HG02571 (cell line): Measurements from ENCODE around the gene SLC47A1.
"Not testable (repeated sequence)": the region's sequence is repeated elsewhere in the genome, so short reads cannot be mapped to it uniquely, and the experiment has no call there.

ENCODE experiments used
- ATAC-seq: cut with Tn5 transposase; IDR thresholded peaks from one replicate; pipeline ENCODE4 v1.9.1; 2021; ENCODE audit warnings: mild to moderate bottlenecking, moderate library complexity; ENCODE audit not compliant: unreplicated experiment

Gene SLC47A1

DNA sequence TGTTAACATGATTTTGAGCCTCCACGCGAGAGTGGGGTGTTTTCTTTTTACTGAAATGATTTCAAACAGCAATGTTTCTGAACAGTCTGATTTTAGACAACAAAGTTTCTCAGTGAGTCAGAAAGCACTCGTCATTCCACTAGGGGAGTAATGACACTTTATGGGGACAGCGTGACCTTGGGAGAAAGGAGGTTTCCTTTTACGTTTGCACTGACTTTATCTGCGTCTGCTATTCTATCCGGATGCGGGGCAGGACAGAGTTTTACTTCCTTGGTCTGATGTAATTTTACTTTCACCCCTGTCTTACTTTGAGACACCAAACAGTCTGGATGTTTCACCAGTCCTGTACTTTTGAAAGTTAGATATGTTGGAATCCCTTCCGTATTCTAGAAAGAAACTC, 20.7 kb downstream of the SLC47A1 start:
- no peak for ATAC-seq

DNA sequence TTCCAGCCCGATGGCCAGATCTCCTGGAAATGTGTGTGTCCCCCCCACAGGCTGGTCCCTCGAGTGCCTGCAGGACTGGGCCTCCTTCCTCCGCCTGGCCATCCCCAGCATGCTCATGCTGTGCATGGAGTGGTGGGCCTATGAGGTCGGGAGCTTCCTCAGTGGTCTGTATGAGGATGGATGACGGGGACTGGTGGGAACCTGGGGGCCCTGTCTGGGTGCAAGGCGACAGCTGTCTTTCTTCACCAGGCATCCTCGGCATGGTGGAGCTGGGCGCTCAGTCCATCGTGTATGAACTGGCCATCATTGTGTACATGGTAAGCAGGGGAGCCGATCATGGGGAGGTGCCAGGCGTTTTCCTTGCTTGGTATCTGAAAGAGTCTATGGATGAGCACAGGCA, 22.1 kb downstream of the SLC47A1 start:
- ATAC-seq = no peak

DNA sequence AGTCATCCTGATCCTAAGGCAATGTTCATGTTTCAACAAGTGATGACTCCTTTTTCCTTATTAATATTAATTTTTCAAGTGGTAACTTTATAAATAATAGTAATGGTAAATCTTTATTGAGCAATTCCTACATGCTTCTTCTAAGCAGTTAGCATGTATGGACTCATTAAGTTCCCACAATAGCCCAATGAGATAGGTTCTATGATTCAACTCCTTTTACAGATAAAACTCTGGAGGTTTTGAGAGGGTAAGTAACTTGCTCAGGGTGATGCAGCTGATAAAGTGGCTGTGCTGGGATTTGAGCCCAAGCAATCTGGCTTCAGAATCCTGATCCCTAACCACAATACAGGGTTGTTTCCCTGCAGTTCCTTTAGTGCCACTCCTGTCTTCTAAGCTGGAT, 25.3 kb downstream of the SLC47A1 start:
- no peak for ATAC-seq

DNA sequence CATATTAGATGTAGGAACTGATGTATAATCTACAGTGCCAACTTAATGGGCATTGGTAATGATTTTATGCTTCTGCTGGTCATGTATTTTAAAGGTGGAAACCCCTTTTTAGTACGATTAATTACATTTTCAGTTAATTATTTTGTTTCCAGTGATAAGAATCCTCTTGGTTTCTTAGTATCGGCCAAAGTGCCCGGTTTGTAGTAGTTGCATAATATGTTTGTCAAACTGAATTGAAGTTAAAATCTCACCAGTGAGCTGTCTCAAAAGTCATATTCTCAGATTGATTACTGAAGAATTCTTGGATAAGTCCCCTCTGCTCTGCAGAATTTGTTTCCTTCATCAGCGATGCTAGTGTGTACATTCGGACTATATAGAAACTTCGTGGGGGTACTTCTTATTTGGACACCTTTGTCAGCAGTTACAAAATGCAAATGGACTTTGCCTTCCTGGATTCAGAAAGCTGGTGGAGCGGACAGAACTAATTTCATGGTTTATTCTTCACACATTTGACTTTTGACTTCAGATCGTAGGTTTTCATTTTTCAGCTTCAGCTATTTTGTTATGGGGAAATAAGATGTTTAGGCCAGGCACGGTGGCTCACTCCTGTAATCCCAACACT, 28.2 kb downstream of the SLC47A1 start:
- ATAC-seq = no peak

DNA sequence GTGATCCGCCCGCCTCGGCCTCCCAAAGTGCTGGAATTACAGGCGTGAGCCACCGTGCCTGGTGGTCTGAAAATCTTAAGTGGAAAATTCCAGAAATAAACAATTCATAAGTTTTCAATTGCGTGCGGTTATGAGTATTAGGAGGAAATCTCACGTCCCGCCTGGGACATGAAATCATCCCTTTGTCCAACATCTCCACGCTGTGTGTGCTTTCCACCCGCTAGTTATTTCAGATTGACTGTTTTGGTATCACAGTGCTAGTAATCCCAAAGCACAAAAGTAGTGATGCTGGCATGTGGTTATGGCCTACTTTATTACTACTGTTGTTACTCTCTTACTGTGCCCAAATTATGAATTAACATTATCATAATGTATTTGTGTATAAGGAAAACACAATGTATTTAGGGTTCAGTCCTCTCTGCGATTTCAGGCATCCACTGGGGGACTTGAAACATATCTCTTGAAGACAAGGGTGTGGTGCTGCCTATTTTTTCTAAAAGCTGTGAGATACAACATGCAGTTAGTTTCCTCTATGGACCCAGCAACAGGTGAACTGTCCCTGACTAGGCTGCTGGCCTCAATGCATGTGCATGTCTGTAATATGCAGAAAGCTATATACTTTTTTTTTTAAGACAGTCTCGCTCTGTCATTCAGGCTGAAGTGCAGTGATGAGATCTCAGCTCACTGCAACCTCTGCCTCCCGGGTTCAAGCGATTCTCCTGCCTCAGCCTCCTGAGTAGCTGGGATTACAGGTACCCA, 32.3 kb downstream of the SLC47A1 start:
- no peak for ATAC-seq

DNA sequence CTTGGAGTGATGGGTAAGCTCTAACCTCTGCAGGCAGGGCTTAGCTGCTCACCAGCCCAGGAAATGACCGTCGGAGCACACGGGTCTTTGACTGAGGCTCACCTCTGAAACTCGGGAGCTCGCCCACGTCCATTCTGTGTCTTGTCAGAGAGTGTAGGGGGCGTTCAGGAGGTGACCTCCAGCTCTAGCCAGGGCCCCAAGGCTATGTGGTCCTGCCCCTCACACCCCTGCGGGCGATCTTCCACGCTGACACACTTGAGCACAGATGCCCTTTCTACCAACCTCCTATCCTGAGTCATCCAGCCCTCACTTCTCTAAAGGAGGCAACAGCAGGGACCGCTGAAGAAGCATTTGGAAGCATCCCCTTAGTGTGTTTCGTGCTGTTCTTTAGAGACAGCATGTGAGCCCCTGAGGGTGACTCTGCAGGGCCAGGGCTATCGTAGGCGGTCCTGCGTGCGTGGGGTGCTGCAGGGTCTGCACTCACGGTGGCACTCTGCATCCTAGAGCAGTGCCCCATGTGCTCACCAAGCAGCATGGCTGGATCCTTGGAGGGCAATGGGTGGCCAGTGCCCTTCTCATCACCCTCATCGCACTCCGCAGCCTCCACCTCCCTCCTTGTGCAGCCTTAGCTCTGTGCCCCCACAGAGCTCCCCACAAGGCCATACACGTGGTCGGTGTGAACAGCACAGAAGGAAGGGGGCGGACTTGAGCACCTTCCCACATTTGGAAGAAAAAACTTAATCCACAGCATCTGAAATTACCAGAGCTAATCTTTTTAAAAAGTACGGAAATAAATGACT, 33.8 kb downstream of the SLC47A1 start:
- ATAC-seq = no peak

DNA sequence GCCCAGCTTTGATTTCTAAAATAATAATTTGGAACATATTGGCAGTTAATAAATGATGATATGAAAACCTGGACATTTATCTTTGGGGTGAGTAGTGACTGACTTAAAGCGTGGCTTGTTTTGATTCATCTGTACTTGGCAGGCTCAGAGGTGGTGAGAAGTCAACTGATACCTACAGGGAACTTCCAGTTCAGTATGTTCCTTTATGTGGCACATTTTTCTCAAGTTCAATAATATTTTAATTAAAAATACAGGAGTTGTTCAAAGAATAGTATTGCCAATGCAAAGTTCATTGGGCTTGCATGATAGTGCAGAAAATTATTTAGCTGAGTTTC, 34.3 kb downstream of the SLC47A1 start:
- no peak for ATAC-seq

DNA sequence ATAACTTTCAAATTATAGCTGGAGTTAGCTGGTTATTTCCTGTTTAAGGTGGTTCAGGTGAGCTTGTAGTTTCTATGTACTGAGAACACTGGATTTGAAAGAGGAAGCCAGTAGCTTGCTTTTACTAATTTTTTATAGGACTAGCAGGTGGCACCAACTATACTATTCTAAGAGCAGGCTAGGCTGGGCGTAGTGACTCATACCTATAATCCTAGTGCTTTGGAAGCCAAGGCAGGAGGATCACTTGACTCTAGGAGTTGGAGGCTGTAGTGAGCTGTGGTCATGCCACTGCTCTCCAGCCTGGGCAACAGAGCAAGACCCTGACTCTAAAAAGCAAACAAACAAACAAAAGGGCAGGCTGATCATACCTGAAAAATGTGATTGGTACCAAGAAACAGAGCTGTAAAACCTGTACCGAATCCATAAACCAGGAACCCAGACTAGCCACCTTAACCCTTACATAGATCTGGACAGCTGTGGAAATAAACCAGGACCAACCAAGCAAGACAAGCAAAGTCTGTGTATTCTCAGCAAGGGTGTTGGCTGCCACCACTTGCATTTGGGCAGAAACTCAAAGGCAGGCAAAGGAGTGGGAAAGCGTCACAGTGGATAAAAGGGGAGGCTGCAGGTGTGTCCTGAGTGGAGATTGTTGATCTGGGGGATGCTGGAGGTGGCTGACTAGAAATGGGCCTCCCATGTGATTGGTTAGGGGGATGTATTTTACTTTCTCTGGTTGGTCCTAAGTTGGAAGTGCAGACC, 36.3 kb downstream of the SLC47A1 start:
- ATAC-seq = no peak

DNA sequence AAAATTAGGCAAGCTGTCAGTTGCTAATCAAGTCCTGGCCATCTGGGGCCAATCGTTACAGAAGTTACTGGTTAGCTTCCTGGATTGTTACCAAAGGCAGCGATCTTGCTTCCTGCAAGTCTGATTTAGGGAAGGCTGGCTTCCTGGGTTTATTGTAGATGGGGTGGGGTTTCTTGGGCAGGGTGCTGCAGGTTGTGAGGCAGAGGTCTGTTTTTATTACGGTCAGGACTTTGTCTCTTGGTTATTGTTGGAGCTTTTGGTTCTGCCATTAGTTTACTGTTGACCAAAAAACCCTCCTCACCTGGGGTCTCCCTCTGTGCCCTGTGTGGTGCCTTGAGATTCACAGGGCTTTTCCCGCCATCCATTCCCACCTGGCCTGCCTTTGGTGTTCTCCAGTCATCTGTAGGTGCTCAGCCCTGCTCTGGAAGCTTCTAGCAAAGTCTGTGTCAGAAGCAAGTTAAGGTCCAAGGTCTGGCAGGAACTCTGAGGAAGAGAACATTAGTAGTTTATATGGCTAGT, 36.9 kb downstream of the SLC47A1 start:
- no peak for ATAC-seq

DNA sequence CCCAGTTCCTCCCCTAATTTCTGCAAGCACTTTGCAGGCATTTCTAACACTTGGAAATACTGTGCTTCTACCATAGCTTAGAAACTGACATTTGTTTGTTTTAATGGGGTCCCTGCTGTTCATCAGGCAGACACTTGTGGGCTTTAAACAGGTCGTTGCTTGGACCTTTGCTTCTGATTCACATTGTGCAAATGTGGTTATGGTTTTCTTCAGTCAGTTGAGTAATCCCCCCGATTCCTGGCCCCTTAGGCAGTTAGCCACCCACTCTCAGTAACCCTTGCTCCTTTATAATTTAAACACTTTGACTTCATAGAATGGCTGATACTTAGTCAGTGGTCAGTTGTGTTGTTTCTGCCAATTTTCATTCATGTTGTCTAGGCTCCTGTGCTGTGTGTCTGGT, 39.4 kb downstream of the SLC47A1 start:
- no peak for ATAC-seq

DNA sequence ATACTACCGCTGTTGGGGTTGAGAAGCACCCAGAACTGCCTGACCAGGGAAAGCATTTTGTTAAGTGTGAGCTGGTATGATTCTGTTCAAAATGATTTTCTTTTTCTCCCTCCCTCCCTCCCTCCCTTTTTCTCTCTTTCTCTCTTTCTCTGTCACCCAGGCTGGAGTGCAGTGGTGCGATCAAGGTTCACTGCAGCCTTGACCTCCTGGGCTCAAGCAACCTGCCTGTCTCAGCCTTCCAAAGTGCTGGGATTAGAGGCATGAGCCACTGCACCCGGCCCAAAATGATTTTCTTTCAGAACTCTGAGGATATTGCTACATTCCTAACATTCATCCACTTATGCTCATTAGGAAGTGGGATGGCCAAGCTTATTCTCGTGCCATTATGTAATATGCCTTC, 41.3 kb downstream of the SLC47A1 start:
- ATAC-seq = no peak

DNA sequence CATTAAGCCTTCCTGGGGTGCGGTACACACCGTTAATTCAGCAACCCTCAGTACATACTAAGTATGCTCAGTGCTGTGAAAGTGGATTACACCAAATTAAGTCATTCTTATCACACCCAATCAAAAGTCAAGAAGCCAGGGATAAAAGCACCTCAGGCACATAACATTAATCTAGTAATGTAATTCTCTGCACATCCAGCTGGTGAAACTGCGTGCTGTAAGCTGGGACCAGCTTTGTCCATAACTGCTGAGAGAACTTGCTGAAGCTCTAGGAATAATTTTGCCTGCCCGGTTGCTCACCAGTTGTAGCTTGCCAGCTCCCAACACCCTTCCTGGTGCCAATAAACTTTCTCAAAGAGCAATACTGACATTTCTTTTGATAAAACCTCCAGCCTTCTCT, 44.9 kb downstream of the SLC47A1 start:
- ATAC-seq = no peak

DNA sequence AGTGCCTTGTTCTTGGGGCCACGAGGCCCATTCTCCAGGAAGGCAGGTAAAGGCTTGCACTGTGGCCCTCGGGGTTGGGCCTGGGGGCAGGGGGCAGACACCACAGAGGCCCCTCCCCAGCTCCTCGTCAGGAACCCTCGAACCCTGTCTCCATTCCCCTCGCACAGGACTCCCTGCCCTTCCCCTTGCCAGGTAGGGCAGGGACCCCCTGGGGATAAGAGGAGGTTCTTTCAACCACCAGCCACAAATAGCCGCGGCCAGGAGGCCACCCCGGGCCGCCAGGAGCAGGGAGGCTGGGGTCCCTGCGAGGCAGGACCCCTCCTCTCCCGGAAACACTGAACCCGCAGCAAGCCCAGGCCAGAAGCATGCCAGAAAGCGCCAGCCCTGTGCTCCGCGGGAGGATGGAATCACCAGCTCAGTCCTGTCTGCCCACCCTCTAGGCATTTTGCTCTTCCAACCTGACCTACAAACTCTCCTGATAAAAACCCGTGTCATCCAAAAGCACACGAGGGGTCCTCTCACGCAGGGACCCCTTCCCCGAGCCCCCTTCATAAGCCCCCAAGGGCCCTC, 45.6 kb downstream of the SLC47A1 start:
- ATAC-seq = no peak

DNA sequence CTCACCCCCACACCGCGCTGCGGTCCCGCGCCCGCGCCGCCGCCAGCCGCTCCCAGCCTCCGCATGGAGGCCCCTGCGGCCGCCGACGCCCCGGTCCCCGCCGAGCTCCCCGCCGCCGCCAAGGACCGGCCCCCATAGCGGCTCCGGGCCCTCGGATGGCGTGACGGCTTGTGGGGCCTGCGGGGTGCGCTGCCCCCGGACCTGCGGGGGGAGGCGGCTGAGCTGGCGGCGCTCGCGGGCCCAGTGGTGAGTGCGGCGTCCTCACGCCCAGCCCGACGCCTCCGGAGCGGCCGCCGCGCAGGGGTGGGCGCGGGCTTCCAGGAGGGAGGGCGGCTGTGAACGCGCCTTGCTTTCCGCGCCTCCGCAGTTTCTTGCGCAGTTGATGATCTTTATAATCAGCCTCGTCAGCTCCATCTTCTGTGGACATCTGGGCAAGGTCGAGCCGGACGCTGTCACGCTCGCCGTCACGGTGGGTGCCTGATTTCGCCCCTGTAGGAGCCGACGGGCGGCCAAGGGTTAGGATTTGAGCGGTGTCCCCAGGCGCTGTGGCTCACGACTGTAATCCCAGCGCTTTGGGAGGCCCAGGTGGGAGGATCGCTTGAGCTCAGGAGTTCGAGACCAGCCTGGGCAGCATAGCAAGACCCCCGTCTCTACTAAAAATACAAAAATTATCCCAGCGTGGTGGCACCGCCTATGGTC, 46.4 kb downstream of the SLC47A1 start:
- ATAC-seq = no peak

DNA sequence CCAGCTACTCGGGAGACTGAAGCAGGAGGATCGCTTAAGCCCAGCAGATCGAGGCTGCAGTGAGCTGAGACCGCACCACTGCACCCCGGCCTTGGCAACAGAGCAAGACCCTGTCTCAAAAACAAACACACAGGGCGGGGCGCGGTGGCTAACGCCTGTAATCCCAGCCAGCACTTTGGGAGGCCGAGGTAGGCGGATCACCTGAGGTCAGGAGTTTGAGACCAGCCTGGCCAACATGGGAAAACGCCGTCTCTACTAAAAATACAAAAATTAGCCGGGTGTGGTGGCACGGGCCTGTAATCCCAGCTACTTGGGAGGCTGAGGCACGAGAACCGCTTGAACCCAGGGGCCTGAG, 46.9 kb downstream of the SLC47A1 start:
- ATAC-seq = not testable (repeated sequence)

DNA sequence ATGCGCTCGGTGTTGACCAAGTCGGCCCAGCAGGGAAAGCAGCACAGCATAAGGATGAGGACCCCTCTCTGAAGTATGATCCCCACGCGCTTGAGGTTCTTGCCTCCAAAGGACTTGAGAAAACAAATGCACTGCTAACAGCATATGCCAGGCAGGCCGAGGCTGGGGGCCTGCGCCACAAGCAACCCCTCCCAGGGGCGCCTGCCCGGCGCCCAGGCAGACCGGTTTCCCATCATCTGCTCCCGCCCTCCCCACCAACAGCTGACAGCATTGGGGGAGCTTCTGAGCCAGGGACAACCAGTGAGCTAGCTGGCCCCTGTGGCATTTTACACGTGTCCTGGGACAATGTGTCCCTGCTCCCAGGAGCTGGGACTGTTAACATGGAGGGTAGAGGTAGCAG, 48.5 kb downstream of the SLC47A1 start:
- ATAC-seq = not testable (repeated sequence)

DNA sequence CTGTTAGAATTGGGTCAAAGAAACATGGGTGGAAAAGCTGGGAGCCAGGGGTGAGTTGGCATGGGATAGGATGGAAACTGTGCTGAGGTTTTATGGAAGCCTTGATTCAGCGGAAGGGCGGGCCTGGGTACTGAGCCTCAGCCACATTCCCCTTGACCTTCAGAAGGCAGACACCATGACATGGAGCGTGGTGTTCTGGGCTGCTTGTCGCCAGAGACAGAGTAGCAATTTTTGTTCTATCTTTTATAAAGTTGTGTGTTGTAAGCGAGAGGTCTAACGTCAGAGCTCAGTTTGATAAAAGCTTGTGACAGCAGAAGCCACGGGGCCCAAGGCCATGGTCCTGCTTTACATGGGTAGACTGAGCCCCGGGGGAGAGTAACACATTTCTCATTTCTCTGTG, 50.2 kb downstream of the SLC47A1 start:
- no peak for ATAC-seq

DNA sequence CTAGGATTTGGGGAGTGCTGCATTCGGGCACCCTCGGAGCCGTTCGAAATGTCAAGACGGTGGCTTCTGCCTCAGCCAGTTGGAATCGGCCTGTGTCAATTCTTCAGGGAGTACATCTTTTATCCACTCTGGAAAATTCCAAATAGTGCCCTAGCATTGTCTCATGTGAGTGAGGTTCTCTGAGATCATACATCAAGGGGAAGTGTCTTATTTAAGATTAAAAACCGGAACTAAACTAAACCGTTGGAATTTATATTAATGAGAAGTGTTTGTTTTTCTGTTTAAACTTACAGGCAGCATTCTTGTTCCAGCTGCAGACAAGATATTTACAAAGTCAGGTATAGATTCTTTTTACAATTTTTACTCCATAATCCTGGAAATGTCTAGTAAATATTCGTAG, 56.8 kb downstream of the SLC47A1 start:
- no peak for ATAC-seq

DNA sequence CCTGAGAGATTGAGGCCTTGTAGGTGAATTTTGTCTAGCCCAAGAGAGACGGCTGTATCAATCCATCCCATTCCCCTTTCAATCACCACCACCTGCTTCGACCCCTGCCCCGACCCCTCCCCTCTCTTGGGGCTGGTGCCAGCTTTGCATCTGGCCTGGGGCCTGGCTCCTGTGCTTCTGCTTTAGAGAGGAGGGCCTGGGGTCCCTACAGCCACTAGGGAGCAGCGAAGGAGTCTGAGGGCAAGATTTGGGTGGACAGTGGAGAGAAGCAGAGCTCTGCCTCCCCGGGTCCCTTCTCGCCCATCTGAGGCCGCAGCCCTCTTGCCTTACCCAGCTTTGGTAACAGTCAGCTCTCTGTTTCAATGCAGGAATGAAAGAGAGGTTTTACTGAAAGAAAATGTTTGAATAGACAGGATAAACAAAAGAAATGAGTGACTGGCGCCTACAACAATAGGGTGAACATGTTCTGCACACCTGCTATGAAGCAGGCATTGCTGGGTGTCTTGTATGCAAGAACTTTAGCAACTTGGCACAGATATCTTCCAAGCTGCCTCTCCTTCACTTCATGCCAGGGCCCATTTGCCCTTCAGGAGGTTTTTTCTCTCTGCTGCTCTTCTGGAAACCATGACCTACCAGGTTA, 57.4 kb downstream of the SLC47A1 start:
- ATAC-seq = no peak

DNA sequence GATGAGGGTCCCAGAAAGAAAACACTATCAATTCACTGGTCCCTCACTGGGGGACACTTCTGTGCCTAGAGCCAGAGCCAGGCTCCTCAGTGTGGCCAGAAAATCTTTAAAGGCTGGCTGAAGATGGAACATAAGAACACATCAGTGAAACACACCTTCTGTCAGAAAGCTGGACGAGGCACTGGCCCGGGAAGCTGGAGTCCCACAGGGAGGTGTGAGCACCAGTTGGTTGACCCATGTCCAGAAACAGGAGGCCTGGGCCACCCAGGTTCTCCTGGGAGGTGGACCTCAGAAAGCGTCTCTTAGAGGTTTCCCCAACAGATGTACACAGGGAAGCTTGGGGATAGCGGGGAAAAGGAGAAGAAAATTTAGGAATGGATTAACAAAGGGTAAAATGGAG, 58.7 kb downstream of the SLC47A1 start:
- no peak for ATAC-seq
